Stimulated activated CD8-positive, alpha-beta memory T cell treated with anti-CD3 and anti-CD28 coated beads, Interleukin-7, amount 100 ng/mL, for 24 hours (primary cell): ENCODE results near the gene FZD7.

Source experiments
- DNase-seq: peaks from one replicate; pipeline ENCODE4 v3.0.0-alpha.2; 2020; ENCODE audit warnings: low read depth

The FZD7 gene

GRCh38 chr2:202069170-202070067, 35.8 kb downstream of the FZD7 start:
- no peak for DNase-seq

DNA sequence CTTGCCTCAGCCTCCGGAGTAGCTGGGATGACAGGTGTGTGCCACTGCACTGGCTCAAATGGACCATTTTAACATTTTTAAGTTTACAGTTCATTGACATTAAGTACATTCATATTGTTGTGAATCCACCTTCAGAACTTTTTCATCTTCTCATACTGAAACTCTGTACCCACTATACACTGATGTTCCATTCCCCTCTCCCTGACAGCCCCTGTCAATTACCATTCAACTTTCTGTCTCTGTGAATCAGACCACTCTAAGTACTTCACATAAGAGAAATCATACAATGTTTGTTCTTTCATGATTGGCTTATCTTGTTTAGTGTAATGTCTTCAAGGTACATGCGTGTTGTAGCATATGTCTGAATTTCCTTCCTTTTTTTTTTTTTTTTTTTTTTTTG, 37.5 kb downstream of the FZD7 start:
- no peak for DNase-seq

- DNase-seq = no peak
These were observed 38.6 kb downstream of the FZD7 start for GRCh38 chr2:202072226-202072625.

GRCh38 chr2:202072737-202073401, 39.2 kb downstream of the FZD7 start, which contains the start of gene KIAA2012:
Gene KIAA2012, plus strand, starts transcription at chr2:202073255. Its CDS starts 373 bp downstream, at chr2:202073628.
- no peak for DNase-seq

- no peak for DNase-seq
These were observed 40.7 kb downstream of the FZD7 start for GRCh38 chr2:202074324-202074723.

DNA sequence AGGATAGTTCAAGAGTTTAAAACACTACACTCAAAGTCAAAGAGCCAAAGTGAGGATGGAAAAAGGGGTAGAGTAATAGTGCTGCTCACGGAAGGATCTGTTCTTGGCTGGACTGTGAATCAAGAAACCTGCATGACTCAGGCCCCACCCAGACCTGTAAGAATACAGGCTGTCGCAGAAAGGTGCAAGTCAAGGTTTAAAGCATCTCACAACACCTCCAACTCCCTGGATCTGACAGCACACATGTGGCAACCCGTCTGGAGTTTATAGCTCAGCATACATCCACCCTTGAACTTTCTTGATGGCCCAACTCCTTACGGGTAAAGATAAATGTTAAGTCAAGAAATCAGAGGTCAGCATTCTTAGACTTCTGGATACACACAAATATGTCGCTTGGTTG, 45.7 kb downstream of the FZD7 start:
- DNase-seq = no peak

DNA sequence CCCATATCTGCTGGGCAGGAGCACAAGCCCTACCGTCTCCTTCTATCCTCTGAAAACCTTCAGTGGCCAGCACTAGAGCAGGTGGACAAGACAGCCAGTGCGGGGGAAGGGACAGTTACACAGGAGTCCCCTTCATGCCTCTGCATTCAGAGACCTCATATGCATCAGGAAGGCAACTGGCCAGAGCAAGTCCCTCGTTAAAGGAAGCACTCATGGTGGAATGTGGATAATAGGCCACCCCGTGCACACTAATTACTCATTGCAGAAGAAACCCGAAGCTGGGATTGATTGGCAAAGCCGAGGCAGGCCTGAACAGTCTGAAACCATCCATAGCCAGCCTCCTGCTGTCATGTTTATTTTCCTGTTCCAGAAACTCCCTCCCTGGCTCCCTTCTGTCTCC, 50.6 kb downstream of the FZD7 start:
- no peak for DNase-seq
